H1 (cell line): ENCODE results near the gene PTPRF. TPM values are rescaled to one million over a fixed set of nuclear protein-coding genes. Genes with fewer than 3 reads are reported as not detected.

Experiments used
- BCL11A ChIP-seq, 2 experiments: IDR thresholded peaks; one replicate each; pipeline ENCODE4 v1.6.1; 2011; ENCODE audit warnings: low read depth in 2 of 2, low read length in 2 of 2, mild to moderate bottlenecking in 2 of 2
- CTBP2 ChIP-seq: IDR thresholded peaks from 2 replicates; pipeline ENCODE4 v1.7.0; 2011; ENCODE audit warnings: borderline replicate concordance, mild to moderate bottlenecking, moderate library complexity, mixed read lengths, low read length; ENCODE audit not compliant: insufficient read depth, insufficient read length
- HDAC6 ChIP-seq: IDR thresholded peaks from one replicate; pipeline ENCODE4 v1.7.1; 2012; ENCODE audit warnings: low read depth, mild to moderate bottlenecking, inconsistent platforms, low read length, moderate library complexity
- RBBP5 ChIP-seq: IDR thresholded peaks from 2 replicates; pipeline ENCODE4 v1.7.1; 2012; ENCODE audit warnings: low read depth, mild to moderate bottlenecking, inconsistent platforms, low read length, moderate library complexity, borderline replicate concordance
- SIN3A ChIP-seq, 2 experiments: IDR thresholded peaks in 1 of 2; conservative IDR thresholded peaks in 1 of 2; 2 replicates each; pipeline ENCODE4 v1.6.1; 2011 to 2012; ENCODE audit warnings: low read length in 2 of 2, improper control_type of control experiment in 1 of 2, low read depth in 1 of 2, mild to moderate bottlenecking in 1 of 2
- SP1 ChIP-seq: IDR thresholded peaks from 2 replicates; pipeline ENCODE4 v1.6.1; 2011; ENCODE audit warnings: low read depth, low read length
- SP4 ChIP-seq: IDR thresholded peaks from 2 replicates; pipeline ENCODE4 v1.6.1; 2012; ENCODE audit warnings: low read length, inconsistent platforms
- polyA plus RNA-seq, 7 experiments: library from polyadenylated mRNA; depleted of rRNA in 3 of 7; stranded (reverse) in 5 of 7; unstranded in 2 of 7; fragments of >200 nt in 5 of 7; fragments of 200-250 nt in 2 of 7; gene quantifications; 1 replicate in 5 of 7; 2 replicates in 1 of 7; 4 replicates in 1 of 7; pipeline versions ENCODE4 v1.2.1 to v1.2.3, GENCODE V29; 2011 to 2013; ENCODE audit warnings: missing spikeins in 2 of 7, mixed read lengths in 2 of 7
- total RNA-seq: library from RNA; stranded (reverse); fragmentation: NEBNext Ultra II Directional; extraction: Animal tissue kit (Norgen Biotek cat#: 25700); gene quantifications from 2 replicates; pipeline ENCODE4 v1.2.1, GENCODE V29; 2021
- TF ChIP-seq, protein P1 (sequence below): fragments of 300-600 bp; sonication (generic); IDR thresholded peaks from 2 replicates; pipeline ENCODE4 v1.7.1; 2012; ENCODE audit warnings: low read length, moderate library complexity, mild to moderate bottlenecking, inconsistent platforms; ENCODE audit not compliant: insufficient replicate concordance

Gene PTPRF
- total and polyA plus RNA-seq, 2 of the 8 experiments (the other 6 are each of a cell fraction or from before 2014, with no cell fraction given) = 136 to 231 TPM

DNA sequence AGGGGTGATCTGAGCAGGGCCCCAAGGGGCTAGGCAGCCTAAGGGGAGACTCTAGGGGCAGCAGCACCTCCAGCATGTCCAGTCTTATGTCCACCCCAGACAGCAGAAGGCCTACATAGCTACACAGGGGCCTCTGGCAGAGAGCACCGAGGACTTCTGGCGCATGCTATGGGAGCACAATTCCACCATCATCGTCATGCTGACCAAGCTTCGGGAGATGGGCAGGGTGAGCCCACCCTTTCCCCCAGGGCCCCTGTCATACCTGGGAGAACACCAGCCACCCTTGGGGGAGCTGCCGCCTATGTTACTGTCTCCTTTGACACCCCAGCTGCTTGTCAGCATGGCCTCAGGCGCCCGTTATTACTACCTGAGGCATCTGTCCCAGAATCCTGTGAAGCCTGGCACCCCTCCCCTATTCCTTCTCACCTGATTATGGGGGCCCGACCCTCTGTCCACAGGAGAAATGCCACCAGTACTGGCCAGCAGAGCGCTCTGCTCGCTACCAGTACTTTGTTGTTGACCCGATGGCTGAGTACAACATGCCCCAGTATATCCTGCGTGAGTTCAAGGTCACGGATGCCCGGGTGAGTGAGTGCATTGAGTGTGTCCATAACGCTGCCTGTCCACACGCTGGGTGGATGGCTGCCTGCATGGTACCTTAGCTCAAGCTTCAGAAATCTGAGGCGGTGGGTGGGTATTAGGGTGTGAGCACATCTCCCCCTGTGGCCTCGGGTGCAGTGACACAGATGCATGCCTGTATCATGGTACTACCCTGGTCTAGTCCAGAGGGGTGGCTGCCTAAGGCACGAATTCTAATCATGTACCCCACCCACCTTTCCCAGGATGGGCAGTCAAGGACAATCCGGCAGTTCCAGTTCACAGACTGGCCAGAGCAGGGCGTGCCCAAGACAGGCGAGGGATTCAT, 89.6 kb downstream of the PTPRF start (continued):
- TF ChIP-seq, protein P1, sequence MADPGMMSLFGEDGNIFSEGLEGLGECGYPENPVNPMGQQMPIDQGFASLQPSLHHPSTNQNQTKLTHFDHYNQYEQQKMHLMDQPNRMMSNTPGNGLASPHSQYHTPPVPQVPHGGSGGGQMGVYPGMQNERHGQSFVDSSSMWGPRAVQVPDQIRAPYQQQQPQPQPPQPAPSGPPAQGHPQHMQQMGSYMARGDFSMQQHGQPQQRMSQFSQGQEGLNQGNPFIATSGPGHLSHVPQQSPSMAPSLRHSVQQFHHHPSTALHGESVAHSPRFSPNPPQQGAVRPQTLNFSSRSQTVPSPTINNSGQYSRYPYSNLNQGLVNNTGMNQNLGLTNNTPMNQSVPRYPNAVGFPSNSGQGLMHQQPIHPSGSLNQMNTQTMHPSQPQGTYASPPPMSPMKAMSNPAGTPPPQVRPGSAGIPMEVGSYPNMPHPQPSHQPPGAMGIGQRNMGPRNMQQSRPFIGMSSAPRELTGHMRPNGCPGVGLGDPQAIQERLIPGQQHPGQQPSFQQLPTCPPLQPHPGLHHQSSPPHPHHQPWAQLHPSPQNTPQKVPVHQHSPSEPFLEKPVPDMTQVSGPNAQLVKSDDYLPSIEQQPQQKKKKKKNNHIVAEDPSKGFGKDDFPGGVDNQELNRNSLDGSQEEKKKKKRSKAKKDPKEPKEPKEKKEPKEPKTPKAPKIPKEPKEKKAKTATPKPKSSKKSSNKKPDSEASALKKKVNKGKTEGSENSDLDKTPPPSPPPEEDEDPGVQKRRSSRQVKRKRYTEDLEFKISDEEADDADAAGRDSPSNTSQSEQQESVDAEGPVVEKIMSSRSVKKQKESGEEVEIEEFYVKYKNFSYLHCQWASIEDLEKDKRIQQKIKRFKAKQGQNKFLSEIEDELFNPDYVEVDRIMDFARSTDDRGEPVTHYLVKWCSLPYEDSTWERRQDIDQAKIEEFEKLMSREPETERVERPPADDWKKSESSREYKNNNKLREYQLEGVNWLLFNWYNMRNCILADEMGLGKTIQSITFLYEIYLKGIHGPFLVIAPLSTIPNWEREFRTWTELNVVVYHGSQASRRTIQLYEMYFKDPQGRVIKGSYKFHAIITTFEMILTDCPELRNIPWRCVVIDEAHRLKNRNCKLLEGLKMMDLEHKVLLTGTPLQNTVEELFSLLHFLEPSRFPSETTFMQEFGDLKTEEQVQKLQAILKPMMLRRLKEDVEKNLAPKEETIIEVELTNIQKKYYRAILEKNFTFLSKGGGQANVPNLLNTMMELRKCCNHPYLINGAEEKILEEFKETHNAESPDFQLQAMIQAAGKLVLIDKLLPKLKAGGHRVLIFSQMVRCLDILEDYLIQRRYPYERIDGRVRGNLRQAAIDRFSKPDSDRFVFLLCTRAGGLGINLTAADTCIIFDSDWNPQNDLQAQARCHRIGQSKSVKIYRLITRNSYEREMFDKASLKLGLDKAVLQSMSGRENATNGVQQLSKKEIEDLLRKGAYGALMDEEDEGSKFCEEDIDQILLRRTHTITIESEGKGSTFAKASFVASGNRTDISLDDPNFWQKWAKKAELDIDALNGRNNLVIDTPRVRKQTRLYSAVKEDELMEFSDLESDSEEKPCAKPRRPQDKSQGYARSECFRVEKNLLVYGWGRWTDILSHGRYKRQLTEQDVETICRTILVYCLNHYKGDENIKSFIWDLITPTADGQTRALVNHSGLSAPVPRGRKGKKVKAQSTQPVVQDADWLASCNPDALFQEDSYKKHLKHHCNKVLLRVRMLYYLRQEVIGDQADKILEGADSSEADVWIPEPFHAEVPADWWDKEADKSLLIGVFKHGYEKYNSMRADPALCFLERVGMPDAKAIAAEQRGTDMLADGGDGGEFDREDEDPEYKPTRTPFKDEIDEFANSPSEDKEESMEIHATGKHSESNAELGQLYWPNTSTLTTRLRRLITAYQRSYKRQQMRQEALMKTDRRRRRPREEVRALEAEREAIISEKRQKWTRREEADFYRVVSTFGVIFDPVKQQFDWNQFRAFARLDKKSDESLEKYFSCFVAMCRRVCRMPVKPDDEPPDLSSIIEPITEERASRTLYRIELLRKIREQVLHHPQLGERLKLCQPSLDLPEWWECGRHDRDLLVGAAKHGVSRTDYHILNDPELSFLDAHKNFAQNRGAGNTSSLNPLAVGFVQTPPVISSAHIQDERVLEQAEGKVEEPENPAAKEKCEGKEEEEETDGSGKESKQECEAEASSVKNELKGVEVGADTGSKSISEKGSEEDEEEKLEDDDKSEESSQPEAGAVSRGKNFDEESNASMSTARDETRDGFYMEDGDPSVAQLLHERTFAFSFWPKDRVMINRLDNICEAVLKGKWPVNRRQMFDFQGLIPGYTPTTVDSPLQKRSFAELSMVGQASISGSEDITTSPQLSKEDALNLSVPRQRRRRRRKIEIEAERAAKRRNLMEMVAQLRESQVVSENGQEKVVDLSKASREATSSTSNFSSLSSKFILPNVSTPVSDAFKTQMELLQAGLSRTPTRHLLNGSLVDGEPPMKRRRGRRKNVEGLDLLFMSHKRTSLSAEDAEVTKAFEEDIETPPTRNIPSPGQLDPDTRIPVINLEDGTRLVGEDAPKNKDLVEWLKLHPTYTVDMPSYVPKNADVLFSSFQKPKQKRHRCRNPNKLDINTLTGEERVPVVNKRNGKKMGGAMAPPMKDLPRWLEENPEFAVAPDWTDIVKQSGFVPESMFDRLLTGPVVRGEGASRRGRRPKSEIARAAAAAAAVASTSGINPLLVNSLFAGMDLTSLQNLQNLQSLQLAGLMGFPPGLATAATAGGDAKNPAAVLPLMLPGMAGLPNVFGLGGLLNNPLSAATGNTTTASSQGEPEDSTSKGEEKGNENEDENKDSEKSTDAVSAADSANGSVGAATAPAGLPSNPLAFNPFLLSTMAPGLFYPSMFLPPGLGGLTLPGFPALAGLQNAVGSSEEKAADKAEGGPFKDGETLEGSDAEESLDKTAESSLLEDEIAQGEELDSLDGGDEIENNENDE = no peak
- TF ChIP-seq HDAC6 (no peak), RBBP5 (no peak), SP4 (no peak), CTBP2 (no peak), SP1 (no peak), BCL11A (IDR thresholded peaks at IDR 0.05; ENCODE audit: low read depth in 2 of 2, low read length in 2 of 2) (no peak), SIN3A (conservative IDR thresholded peaks at IDR 0.05 in 1 of 2, IDR thresholded peaks at IDR 0.05 in 1 of 2; ENCODE audit: low read depth in 1 of 2, low read length in 2 of 2) (no peak)
